ENCODE measurements around the gene ROPN1.
A peak's percentile ranks its signal among the peaks of the same experiment; 100 is the strongest.
"Not testable (repeated sequence)": the region's sequence is repeated elsewhere in the genome, so short reads cannot be mapped to it uniquely, and the experiment has no call there.

The ROPN1 gene

DNA sequence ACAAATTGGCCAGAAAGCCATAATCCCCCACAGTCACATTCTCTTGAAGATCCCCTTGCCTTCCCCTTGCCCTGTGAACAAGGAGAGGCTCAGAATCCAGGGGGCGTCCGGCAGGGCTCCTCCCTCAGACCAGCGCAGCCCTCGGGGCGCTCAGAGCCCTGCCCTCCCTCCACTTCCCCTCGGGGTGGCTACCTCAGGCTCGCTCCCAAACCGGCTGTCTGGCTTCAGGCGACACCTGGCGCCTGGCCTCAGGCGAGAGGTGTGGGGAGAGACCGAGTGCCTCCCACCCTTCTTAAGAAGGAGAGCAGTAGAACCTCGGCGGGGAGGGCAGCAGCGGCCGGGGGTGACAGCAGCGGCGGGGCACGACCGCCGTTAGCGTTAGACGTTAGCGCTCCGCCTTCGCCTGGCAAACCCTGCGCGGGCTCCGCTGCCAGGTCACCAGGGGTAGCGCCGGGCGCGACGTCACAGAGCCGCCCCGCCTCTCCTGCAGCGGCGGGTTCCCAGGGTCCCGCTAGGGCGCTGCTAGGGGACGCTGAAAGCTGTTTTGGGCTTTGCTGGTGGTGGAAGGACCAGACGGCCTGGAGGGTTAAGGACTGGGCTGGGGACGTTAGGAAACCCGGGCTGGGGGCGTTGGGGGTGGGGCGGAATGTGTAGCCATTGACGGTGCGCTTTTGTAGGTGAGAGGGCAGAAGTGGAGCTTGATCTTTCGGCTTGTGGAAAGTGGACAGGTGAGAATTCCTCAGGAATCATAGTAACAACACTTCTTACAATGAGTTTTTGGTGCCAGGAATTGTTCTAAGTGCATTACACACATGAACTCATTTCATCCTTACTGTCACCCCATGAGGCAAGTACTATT is at the start of gene ROPN1:
Gene ROPN1 (minus strand): TSS at position 395 of the 859 bp plus-strand sequence. CDS start 11,643 bp downstream, outside the sequence.
- not testable (repeated sequence) for H3K79me2 ChIP-seq (ENCODE audit: insufficient read depth, low read length); DNase-seq; H3K4me3 ChIP-seq (ENCODE audit: low read depth in 1 of 2, low read length in 2 of 2); H3K4me2 ChIP-seq (ENCODE audit: insufficient read depth, low read length); H3K36me3 ChIP-seq (ENCODE audit: insufficient read depth, low read length); H3K27ac ChIP-seq (ENCODE audit: low read length); H2AFZ ChIP-seq (ENCODE audit: low read depth, low read length); H3K9ac ChIP-seq (ENCODE audit: low read depth, low read length); H3K9me3 ChIP-seq (ENCODE audit: insufficient read depth, low read length, severe bottlenecking); H3K4me1 ChIP-seq (ENCODE audit: insufficient read depth, low read length); H4K20me1 ChIP-seq (ENCODE audit: insufficient read depth, low read length); H3K27me3 ChIP-seq (ENCODE audit: insufficient read depth, low read length, poor library complexity)
- peak; percentile 87 for ATAC-seq (ENCODE audit: insufficient read depth, low read depth)

- Histone ChIP-seq H3K36me3 (ENCODE audit: insufficient read depth, low read length) (no peaks in the 10 kb centered on the region), H2AFZ (ENCODE audit: low read depth, low read length) (no peak overlapping the region), H4K20me1 (ENCODE audit: insufficient read depth, low read length) (no peaks in the 10 kb centered on the region), H3K4me3 (ENCODE audit: low read depth in 1 of 2, low read length in 2 of 2) (no peak overlapping the region), H3K9ac (ENCODE audit: low read depth, low read length) (no peak overlapping the region), H3K4me1 (ENCODE audit: insufficient read depth, low read length) (no peaks in the 10 kb centered on the region), H3K79me2 (ENCODE audit: insufficient read depth, low read length) (no peaks in the 10 kb centered on the region), H3K27me3 (ENCODE audit: insufficient read depth, low read length, poor library complexity) (peaks cover 10% of the 10 kb centered on the region), H3K4me2 (ENCODE audit: insufficient read depth, low read length) (no peak overlapping the region), H3K9me3 (ENCODE audit: insufficient read depth, low read length, severe bottlenecking) (no peaks in the 10 kb centered on the region), H3K27ac (ENCODE audit: low read length) (no peak overlapping the region)
- DNase-seq (no peak), ATAC-seq (ENCODE audit: insufficient read depth, low read depth) (no peak)
- TF ChIP-seq CTCF (IDR thresholded peaks at IDR 0.05; ENCODE audit: borderline replicate concordance, extremely low read depth, low read length, poor library complexity, severe bottlenecking) (no peak), EZH2 (IDR thresholded peaks at IDR 0.05; ENCODE audit: borderline replicate concordance, low read depth, low read length, severe bottlenecking) (no peak)
Observed at GRCh38 chr3:124041553-124041952, 49.6 kb upstream of the ROPN1 start.

DNA sequence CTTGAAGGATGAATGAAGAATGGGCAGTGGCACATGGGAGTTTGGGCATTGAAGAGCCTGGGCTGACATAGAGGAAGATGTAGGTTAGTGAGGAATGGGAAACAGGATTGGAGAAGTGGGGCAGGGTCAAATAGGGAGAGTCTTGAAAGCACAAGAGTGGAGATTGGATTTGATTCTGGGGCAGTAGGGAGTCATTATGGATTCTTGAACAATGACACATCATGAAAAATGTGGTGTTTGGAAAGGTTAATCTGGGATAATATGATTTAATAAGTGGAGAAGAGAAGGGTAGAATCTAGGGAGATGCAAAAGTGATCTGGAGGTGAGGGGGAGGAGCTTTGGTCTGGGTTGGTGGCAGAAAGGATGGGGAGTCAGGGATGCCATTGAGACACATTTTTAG is 45.4 kb upstream of the ROPN1 start:
- Histone ChIP-seq H3K27me3 (ENCODE audit: insufficient read depth, low read length, poor library complexity) (peaks cover 10% of the 10 kb centered on the region), H3K27ac (ENCODE audit: low read length) (no peak overlapping the region), H2AFZ (ENCODE audit: low read depth, low read length) (no peak overlapping the region), H3K36me3 (ENCODE audit: insufficient read depth, low read length) (no peaks in the 10 kb centered on the region), H3K4me3 (ENCODE audit: low read depth in 1 of 2, low read length in 2 of 2) (no peak overlapping the region), H3K9ac (ENCODE audit: low read depth, low read length) (no peak overlapping the region), H3K79me2 (ENCODE audit: insufficient read depth, low read length) (no peaks in the 10 kb centered on the region), H3K9me3 (ENCODE audit: insufficient read depth, low read length, severe bottlenecking) (no peaks in the 10 kb centered on the region), H3K4me2 (ENCODE audit: insufficient read depth, low read length) (no peak overlapping the region), H3K4me1 (ENCODE audit: insufficient read depth, low read length) (no peaks in the 10 kb centered on the region), H4K20me1 (ENCODE audit: insufficient read depth, low read length) (no peaks in the 10 kb centered on the region)
- TF ChIP-seq EZH2 (IDR thresholded peaks at IDR 0.05; ENCODE audit: borderline replicate concordance, low read depth, low read length, severe bottlenecking) (no peak), CTCF (IDR thresholded peaks at IDR 0.05; ENCODE audit: borderline replicate concordance, extremely low read depth, low read length, poor library complexity, severe bottlenecking) (no peak)
- ATAC-seq (ENCODE audit: insufficient read depth, low read depth): no peak
- no peak for DNase-seq

DNA sequence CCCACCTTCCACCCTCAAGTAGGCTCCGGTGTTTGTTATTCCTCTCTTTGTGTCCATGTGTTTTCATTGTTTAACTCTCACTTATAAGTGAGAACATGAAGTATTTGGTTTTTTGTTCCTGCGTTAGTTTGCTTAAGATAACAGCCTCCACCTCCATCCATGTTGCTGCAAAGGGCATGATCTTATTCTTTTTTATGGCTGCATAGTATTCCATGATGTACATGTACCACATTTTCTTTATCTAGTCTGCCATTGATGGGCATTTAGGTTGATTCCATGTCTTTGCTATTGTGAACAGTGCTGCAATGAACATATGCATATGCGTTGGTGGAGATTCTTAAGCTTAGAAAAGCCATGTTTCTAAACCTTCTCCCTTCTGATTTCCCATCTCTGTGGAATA is 44.3 kb upstream of the ROPN1 start:
- H3K4me2 ChIP-seq (ENCODE audit: insufficient read depth, low read length); H3K4me3 ChIP-seq (ENCODE audit: low read depth in 1 of 2, low read length in 2 of 2); DNase-seq; H3K4me1 ChIP-seq (ENCODE audit: insufficient read depth, low read length); H3K9ac ChIP-seq (ENCODE audit: low read depth, low read length); H3K27ac ChIP-seq (ENCODE audit: low read length); H3K27me3 ChIP-seq (ENCODE audit: insufficient read depth, low read length, poor library complexity); H2AFZ ChIP-seq (ENCODE audit: low read depth, low read length); H3K79me2 ChIP-seq (ENCODE audit: insufficient read depth, low read length); H3K36me3 ChIP-seq (ENCODE audit: insufficient read depth, low read length); H4K20me1 ChIP-seq (ENCODE audit: insufficient read depth, low read length); ATAC-seq (ENCODE audit: insufficient read depth, low read depth); H3K9me3 ChIP-seq (ENCODE audit: insufficient read depth, low read length, severe bottlenecking): not testable (repeated sequence)
